ENCODE measurements around the gene CRTAC1. TPM values are rescaled to one million over a fixed set of nuclear protein-coding genes. Genes with fewer than 3 reads are reported as not detected.
A peak's percentile ranks its signal among the peaks of the same experiment; 100 is the strongest.

Gene CRTAC1
- total and polyA plus RNA-seq, 2 experiments from 2014 or later: 0.47 to 1.2 TPM

DNA sequence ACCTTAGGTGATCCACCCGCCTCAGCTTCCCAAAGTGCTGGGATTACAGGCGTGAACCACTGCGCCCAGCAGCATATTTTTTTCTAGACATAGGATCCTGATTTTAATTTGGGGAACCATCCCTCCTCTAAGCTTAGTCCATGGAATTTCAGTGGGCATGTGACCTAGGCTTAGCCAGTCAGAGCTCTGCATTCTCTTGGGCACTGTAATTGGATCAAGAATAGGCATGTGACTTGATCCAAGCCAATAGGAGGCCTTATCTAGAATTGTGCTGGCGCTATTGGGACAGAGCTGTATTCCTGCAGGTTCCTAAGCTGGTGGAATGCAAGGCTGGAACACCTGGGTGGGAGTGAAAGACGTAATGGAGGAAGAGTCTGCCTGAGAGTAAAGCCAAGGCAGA lies 36.7 kb upstream of the CRTAC1 start:
- Mint-ChIP-seq H3K27me3 (ENCODE audit: insufficient read depth, low read depth, poor library complexity) (peaks cover 4% of the 10 kb centered on the region), H3K4me3 (no peak overlapping the region), H3K27ac (no peak overlapping the region), H3K9me3 (no peaks in the 10 kb centered on the region), H3K4me1 (peaks cover 10% of the 10 kb centered on the region), H3K36me3 (ENCODE audit: low read depth) (no peaks in the 10 kb centered on the region)
- Histone ChIP-seq H4K20me1 (replicated peaks; ENCODE audit: insufficient read depth) (no peaks in the 10 kb centered on the region; the same call in 1 of the 2 replicates), H2AFZ (no peak overlapping the region), H3K27ac (ENCODE audit: low read depth) (no peak overlapping the region), H3K36me3 (ENCODE audit: insufficient read depth) (no peaks in the 10 kb centered on the region), H3K4me2 (no peak overlapping the region), H3K4me1 (ENCODE audit: insufficient read depth) (peaks cover 5% of the 10 kb centered on the region; the same call in 1 of the 2 replicates), H3K9me2 (ENCODE audit: insufficient read depth) (0 out of 2 replicates have a peak, but pooled peaks cover 7% of the 10 kb centered on the region), H3K79me2 (replicated peaks; ENCODE audit: insufficient read depth) (no peaks in the 10 kb centered on the region), H3F3A (replicated peaks; ENCODE audit: low read depth) (no peaks in the 10 kb centered on the region), H3K4me3 (no peak overlapping the region), H3K27me3 (ENCODE audit: insufficient read depth) (no peaks in the 10 kb centered on the region)
- peak; percentile 16 for DNase-seq (ENCODE audit: low spot score)
- ATAC-seq: no peak
- no peak for TF ChIP-seq POLR2AphosphoS5 (IDR thresholded peaks at IDR 0.05; ENCODE audit: low read depth)
- TF ChIP-seq, protein P1, sequence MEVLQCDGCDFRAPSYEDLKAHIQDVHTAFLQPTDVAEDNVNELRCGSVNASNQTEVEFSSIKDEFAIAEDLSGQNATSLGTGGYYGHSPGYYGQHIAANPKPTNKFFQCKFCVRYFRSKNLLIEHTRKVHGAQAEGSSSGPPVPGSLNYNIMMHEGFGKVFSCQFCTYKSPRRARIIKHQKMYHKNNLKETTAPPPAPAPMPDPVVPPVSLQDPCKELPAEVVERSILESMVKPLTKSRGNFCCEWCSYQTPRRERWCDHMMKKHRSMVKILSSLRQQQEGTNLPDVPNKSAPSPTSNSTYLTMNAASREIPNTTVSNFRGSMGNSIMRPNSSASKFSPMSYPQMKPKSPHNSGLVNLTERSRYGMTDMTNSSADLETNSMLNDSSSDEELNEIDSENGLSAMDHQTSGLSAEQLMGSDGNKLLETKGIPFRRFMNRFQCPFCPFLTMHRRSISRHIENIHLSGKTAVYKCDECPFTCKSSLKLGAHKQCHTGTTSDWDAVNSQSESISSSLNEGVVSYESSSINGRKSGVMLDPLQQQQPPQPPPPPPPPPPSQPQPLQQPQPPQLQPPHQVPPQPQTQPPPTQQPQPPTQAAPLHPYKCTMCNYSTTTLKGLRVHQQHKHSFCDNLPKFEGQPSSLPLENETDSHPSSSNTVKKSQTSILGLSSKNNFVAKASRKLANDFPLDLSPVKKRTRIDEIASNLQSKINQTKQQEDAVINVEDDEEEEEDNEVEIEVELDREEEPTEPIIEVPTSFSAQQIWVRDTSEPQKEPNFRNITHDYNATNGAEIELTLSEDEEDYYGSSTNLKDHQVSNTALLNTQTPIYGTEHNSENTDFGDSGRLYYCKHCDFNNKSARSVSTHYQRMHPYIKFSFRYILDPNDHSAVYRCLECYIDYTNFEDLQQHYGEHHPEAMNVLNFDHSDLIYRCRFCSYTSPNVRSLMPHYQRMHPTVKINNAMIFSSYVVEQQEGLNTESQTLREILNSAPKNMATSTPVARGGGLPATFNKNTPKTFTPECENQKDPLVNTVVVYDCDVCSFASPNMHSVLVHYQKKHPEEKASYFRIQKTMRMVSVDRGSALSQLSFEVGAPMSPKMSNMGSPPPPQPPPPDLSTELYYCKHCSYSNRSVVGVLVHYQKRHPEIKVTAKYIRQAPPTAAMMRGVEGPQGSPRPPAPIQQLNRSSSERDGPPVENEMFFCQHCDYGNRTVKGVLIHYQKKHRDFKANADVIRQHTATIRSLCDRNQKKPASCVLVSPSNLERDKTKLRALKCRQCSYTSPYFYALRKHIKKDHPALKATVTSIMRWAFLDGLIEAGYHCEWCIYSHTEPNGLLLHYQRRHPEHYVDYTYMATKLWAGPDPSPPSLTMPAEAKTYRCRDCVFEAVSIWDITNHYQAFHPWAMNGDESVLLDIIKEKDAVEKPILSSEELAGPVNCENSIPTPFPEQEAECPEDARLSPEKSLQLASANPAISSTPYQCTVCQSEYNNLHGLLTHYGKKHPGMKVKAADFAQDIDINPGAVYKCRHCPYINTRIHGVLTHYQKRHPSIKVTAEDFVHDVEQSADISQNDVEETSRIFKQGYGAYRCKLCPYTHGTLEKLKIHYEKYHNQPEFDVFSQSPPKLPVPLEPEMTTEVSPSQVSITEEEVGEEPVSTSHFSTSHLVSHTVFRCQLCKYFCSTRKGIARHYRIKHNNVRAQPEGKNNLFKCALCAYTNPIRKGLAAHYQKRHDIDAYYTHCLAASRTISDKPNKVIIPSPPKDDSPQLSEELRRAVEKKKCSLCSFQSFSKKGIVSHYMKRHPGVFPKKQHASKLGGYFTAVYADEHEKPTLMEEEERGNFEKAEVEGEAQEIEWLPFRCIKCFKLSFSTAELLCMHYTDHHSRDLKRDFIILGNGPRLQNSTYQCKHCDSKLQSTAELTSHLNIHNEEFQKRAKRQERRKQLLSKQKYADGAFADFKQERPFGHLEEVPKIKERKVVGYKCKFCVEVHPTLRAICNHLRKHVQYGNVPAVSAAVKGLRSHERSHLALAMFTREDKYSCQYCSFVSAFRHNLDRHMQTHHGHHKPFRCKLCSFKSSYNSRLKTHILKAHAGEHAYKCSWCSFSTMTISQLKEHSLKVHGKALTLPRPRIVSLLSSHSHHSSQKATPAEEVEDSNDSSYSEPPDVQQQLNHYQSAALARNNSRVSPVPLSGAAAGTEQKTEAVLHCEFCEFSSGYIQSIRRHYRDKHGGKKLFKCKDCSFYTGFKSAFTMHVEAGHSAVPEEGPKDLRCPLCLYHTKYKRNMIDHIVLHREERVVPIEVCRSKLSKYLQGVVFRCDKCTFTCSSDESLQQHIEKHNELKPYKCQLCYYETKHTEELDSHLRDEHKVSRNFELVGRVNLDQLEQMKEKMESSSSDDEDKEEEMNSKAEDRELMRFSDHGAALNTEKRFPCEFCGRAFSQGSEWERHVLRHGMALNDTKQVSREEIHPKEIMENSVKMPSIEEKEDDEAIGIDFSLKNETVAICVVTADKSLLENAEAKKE (CRISPR knock-in tag; IDR thresholded peaks at IDR 0.05): no peak
- TF ChIP-seq NANOG (IDR thresholded peaks at IDR 0.05; ENCODE audit: borderline replicate concordance): no peak
- TF ChIP-seq ZNF331 (CRISPR knock-in tag; IDR thresholded peaks at IDR 0.05; ENCODE audit: low read depth): no peak
- TF ChIP-seq STAT1 (IDR thresholded peaks at IDR 0.05; ENCODE audit: unreplicated experiment): no peak
- no peak for TF ChIP-seq EZH2 (IDR thresholded peaks at IDR 0.05; ENCODE audit: low read depth, unreplicated experiment)
- TF ChIP-seq, protein P2, sequence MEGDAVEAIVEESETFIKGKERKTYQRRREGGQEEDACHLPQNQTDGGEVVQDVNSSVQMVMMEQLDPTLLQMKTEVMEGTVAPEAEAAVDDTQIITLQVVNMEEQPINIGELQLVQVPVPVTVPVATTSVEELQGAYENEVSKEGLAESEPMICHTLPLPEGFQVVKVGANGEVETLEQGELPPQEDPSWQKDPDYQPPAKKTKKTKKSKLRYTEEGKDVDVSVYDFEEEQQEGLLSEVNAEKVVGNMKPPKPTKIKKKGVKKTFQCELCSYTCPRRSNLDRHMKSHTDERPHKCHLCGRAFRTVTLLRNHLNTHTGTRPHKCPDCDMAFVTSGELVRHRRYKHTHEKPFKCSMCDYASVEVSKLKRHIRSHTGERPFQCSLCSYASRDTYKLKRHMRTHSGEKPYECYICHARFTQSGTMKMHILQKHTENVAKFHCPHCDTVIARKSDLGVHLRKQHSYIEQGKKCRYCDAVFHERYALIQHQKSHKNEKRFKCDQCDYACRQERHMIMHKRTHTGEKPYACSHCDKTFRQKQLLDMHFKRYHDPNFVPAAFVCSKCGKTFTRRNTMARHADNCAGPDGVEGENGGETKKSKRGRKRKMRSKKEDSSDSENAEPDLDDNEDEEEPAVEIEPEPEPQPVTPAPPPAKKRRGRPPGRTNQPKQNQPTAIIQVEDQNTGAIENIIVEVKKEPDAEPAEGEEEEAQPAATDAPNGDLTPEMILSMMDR (conservative IDR thresholded peaks at IDR 0.05; ENCODE audit: low read depth in 2 of 2): no peak
- TF ChIP-seq, protein P3, sequence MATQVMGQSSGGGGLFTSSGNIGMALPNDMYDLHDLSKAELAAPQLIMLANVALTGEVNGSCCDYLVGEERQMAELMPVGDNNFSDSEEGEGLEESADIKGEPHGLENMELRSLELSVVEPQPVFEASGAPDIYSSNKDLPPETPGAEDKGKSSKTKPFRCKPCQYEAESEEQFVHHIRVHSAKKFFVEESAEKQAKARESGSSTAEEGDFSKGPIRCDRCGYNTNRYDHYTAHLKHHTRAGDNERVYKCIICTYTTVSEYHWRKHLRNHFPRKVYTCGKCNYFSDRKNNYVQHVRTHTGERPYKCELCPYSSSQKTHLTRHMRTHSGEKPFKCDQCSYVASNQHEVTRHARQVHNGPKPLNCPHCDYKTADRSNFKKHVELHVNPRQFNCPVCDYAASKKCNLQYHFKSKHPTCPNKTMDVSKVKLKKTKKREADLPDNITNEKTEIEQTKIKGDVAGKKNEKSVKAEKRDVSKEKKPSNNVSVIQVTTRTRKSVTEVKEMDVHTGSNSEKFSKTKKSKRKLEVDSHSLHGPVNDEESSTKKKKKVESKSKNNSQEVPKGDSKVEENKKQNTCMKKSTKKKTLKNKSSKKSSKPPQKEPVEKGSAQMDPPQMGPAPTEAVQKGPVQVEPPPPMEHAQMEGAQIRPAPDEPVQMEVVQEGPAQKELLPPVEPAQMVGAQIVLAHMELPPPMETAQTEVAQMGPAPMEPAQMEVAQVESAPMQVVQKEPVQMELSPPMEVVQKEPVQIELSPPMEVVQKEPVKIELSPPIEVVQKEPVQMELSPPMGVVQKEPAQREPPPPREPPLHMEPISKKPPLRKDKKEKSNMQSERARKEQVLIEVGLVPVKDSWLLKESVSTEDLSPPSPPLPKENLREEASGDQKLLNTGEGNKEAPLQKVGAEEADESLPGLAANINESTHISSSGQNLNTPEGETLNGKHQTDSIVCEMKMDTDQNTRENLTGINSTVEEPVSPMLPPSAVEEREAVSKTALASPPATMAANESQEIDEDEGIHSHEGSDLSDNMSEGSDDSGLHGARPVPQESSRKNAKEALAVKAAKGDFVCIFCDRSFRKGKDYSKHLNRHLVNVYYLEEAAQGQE (IDR thresholded peaks at IDR 0.05; ENCODE audit: unreplicated experiment): no peak
- no peak for TF ChIP-seq JUNB (IDR thresholded peaks at IDR 0.05; ENCODE audit: unreplicated experiment)
- TF ChIP-seq ZNF114 (CRISPR knock-in tag; IDR thresholded peaks at IDR 0.05): no peak

Data from GM23338 (cell line).